Right renal pelvis (tissue), 4 donors: Measurements from ENCODE around the gene LOXL1. TPM values are rescaled to one million over a fixed set of nuclear protein-coding genes. Genes with fewer than 3 reads are reported as not detected.
"Not testable (repeated sequence)": the region's sequence is repeated elsewhere in the genome, so short reads cannot be mapped to it uniquely, and the experiment has no call there.

ENCODE experiments used
- DNase-seq, 4 donors: peaks; one replicate each; pipeline ENCODE4 v3.0.0-alpha.2; 2013; ENCODE audit warnings: low read depth in 4 of 4, low spot score in 3 of 4, missing footprints in 1 of 4
- polyA plus RNA-seq, 4 donors: library from polyadenylated mRNA; unstranded; fragments of 120-200 nt; gene quantifications; one replicate each; pipeline ENCODE4 v1.2.1, GENCODE V29; 2013; ENCODE audit not compliant: insufficient read length in 4 of 4

Gene LOXL1
- polyA plus RNA-seq, 4 donors, result 80.8 to 86.6 (median 85.0) TPM

DNA sequence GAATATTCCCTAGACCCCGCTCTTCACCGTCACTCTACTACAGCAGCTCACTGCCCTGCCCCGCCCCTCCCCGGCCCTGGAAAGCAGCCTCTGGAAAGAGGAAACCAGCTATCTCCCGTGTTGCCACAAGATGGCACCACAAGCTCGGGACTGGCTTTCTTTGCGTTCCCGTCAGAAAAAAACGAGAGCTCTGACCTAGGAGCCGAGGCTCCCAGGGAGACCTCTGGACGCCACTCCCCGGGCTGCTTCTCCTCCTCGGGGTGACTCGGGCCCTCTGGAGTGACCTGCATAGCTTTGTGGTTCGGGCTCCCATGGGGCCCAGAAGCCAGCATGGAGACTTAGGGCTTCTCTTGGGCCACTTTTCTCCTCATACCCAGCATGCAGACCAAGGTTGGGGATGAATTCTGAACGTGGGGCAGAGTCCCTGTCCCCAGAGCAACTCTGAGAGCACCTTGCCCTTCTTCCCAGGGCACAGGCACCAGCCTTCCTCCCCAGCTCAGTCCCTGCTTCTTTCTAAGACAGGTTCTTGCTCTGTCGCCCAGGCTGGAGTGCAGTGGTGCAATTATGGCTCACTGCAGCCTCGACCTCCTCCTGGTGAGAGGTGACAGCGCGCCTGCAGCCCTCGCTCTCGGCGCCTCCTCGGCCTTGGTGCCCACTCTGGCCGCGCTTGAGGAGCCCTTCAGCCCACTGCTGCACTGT is 46.9 kb downstream of the LOXL1 start:
- DNase-seq, result peak in 3 of 4 donors; percentile 75 to 87 (median 83)

DNA sequence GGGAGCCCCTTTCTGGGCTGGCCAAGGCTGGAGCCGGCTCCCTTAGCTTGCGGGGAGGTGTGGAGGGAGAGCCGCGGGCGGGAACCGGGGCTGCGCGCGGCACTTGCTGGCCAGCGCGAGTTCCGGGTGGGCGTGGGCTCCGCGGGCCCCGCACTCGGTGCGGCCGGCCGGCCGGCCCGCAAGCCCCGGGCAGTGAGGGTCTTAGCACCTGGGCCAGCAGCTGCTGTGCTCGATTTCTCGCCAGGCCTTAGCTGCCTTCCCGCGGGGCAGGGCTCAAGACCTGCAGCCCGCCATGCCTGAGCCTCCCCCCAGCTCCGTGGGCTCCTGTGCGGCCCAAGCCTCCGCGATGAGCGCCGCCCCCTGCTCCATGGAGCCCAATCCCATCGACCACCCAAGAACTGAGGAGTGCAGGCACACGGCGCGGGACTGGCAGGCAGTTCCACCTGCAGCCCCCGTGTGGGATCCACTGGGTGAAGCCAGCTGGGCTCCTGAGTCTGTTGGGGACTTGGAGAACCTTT is 47.5 kb downstream of the LOXL1 start:
- DNase-seq, result not testable (repeated sequence)

- not testable (repeated sequence) for DNase-seq
Measured at GRCh38 chr15:73975440-73976125, 49.3 kb downstream of the LOXL1 start.

- no peak for DNase-seq
Measured at GRCh38 chr15:73978896-73979295, 52.6 kb downstream of the LOXL1 start.

DNA sequence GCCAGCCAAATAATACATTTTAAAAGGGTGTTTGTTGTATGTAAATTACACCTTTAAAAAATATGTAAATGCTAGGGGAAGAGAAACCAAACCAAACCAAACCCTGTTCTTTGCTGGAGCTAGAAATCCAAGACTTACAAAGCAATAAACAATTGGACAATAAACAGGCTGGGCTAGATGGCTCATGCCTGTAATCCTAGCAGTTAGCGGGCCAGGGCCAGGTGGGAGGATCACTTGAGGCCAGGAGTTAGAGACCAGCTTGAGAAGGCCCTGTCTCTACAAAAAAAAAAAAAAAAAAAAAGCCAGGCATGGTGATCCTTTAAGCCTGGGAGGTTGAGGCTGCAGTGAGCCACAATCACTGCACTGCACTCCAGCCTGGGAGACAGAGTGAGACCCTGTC is 53.4 kb downstream of the LOXL1 start:
- DNase-seq, result no peak

DNA sequence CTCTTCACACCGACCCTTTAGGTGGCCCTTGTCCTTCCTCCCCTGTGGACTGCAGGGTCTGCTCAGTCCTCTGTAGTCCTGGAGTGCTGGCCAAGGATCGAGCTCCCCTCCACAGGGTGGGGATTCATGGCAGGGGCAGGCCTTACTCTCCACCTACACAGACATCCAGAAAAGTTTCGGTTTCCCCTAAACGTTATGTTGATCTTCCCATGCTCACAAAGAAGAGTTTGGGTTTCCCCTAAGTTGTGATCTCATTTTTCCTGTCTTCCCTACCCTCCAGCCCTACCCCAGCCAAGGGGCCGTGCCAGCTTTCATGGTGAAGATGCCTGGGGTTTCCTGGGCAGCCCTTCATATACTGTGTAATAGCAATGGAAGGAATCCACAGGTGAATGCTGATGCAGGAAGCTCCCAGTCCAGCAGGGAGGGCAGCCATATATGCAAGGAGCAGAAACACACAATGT is 55.5 kb downstream of the LOXL1 start:
- DNase-seq, result no peak

DNA sequence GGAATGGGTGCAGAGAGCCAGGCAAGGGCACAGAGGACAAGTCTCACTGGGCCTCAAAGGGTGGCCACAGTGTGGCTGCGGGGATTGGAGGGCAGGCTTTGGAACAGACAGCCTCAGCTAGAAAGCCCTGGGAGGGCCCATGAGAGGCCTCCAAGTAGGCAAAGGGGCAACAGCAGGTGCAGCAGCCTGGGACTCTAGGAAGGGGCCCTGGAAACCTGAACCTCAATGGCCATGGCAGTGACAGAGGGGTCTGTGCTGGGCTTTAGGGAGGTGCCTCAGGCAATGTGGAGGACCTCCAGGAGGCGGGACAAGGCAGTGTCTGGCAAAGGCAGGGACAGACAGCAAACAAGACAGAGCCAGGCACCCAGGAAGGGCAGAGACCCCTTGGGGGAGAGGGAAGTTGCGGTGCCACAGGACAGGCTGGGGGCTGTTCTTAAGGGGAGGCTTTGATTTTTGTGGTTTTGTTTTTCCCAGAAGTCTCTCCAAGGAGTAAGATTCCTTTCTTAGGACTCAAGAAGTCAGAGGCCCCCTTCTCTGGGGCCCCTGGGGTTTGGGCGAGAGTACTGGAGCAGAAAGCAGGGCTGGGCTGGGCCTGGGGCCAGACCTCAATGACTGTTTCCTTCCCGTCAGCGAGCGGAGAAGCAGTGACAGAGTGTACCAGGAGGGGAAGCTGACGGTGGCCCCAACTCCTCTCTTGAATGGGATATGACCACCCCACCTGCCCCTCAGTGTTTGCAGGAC is 56.1 kb downstream of the LOXL1 start:
- DNase-seq, result peak in 3 of 4 donors; percentile 38 to 61 (median 55)

DNA sequence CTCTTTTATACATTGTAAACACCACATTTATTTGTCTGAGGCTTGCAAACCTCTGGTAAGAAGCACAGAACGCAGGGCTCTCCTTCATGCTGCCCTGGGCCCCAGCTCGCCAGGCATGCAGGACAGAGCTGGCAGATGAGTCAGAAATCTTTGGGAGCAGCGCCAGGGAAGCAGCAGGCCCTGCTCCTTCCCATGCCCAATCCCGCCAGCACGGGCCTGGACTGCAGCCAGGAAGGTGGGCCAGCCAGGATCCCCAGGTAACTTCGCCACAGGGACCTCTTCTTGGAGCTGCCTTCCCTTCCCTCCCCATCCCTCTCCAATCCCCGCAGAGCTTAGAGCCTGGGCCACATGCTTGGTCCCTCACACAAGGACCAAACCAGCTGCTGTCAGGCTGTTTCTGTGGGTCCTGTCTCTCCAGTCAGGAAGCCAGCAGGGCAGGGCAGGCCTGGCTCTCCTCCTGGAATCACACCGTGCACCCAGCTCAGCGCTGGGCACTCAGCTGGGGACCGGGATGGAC is 57.0 kb downstream of the LOXL1 start:
- DNase-seq, result no peak

DNA sequence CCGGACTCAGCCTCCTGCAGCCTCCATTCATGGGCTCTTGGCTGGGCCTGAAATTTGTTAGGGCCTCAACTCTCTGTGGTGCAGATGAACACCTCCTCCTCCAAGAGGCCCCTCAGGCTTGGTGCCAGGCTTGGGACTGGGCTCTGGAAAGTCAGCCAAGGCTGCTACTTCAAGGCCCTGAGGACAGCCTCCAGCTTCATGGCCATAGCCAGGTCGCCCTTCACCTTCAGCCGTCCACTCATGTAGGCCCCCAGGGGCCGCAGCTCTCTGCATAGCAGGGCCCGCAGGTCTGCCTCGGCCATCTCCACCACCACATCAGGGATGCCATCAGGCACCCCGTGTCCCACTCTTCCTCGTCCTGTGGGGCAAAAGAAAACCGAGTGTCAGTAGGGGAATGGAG is 57.5 kb downstream of the LOXL1 start:
- DNase-seq, result no peak

DNA sequence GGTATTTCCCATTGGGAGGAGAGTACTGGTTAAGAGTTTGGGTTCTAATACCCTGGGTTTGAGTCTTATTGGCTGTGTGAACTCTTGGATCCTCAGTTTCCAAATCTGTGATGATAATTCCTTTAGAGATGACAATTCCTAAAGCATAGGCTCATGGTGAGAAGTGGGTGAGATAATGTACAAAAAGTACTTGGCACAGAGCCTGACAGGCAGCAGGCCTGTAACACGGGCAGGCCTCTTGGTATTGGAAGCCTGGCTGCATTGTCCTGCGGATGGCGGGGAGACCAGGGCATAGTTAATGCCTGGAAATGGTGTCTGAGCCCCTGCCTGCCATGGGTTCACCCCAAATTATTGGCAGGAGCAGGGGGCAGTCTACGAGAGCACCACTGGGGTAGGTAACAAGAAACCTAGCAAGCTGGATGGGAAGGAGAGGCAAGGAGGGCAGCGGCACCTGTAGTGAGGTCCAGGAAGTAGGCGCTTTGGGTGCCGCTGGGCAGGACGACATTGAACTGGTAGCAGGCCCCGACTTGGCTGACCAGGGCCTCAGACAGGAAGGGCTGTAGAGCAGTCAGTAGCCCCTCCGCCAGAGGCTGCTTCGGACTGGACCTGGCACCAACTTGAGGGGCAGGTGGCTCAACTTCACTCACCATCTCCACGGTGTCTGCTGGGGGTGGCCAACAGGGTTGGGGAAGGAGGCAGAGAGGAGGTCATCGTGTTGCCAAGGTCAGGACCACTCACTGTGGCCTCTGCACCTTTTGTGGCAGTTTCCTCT is 58.1 kb downstream of the LOXL1 start:
- no peak for DNase-seq

- DNase-seq, result no peak
Measured at GRCh38 chr15:73985101-73985873, 59.0 kb downstream of the LOXL1 start.

GRCh38 chr15:73986055-73986775 is 60.0 kb downstream of the LOXL1 start:
- DNase-seq, result no peak

GRCh38 chr15:73986776-73987056 is 60.5 kb downstream of the LOXL1 start:
- DNase-seq, result no peak

GRCh38 chr15:73987250-73987649 is 61.0 kb downstream of the LOXL1 start:
- no peak for DNase-seq

GRCh38 chr15:73987681-73988444 is 61.6 kb downstream of the LOXL1 start:
- DNase-seq, result no peak

- no peak for DNase-seq
Measured at GRCh38 chr15:73988445-73988969, 62.2 kb downstream of the LOXL1 start.

DNA sequence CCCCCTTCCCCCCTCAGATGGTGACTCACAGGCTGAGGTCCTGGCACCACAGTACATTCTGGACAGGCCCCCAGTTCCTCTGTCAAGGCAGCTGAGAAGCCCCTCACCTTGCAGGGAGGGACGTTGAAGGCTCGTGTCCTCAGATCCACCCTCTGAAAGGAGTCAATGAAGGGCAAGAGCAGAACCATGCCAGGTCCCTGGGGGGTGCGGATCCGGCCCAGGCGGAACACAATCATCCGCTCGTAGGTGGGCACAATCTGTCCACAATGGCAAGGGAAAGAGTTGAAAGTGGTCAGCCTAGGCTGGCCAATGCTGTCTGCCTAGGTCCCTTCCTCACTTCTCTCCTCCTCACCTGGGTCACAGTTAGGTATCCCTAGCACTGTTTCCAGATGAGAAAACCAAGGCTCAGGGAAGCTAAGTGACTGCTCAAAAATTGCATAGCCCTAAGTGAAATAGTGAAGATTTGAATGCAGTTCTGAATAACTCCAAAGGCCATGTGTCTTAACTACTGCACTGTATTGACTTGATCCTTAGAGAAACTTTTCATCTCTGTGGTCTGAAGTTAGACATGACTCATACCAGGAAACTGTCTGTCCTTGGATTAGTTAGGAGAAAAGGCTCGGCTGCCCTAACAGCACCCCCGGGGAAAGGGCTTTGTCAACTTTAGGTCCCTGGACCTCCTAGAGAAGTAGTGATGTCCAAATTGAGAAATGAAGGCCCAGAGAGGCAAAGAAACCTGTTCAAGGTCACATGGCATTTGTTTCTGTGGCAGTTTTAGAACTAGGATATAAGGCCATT is 62.9 kb downstream of the LOXL1 start:
- no peak for DNase-seq
